Activated CD4-positive, alpha-beta T cell treated with anti-CD3 and anti-CD28 coated beads, Interleukin-2, amount 10 ng/mL, durations not matched to agents 7 days and 5 days (primary cell): ENCODE data around the gene CCDC154. TPM values are rescaled to one million over a fixed set of nuclear protein-coding genes. Genes with fewer than 3 reads are reported as not detected.

Source experiments
- CTCF ChIA-PET: fragments of 350-600 bp; sonication (Branson Sonifier 250); formaldehyde crosslinking; loops from one replicate; lab custom pipeline; 2021; ENCODE audit warnings: antibody characterized with exemption; lab: Charles Lee
- POLR2A ChIA-PET: fragments of 350-600 bp; sonication (Branson Sonifier 250); formaldehyde crosslinking; loops from one replicate; lab custom pipeline; 2021; ENCODE audit warnings: antibody characterized with exemption; lab: Charles Lee
- DNase-seq: peaks from one replicate; pipeline ENCODE4 v3.0.0-alpha.2; 2020
- H3K27ac Mint-ChIP-seq: one replicate; pipeline ENCODE4 v1.8.0; 2021; ENCODE audit warnings: mild to moderate bottlenecking, moderate library complexity, mixed read lengths
- H3K27me3 Mint-ChIP-seq: one replicate; pipeline ENCODE4 v1.8.0; 2021; ENCODE audit warnings: mixed read lengths
- H3K36me3 Mint-ChIP-seq: one replicate; pipeline ENCODE4 v1.8.0; 2021; ENCODE audit warnings: low read depth, mixed read lengths
- H3K4me1 Mint-ChIP-seq: one replicate; pipeline ENCODE4 v1.8.0; 2021; ENCODE audit warnings: mixed read lengths
- H3K4me3 Mint-ChIP-seq: one replicate; pipeline ENCODE4 v1.8.0; 2021; ENCODE audit warnings: mild to moderate bottlenecking, moderate library complexity, mixed read lengths
- H3K9me3 Mint-ChIP-seq: one replicate; pipeline ENCODE4 v1.8.0; 2021; ENCODE audit warnings: mixed read lengths
- total RNA-seq, 2 experiments: library from RNA; stranded (reverse); gene quantifications; one replicate each; pipeline ENCODE4 v1.2.3, GENCODE V29; 2021

The CCDC154 gene
- total RNA-seq, 2 experiments from 2014 or later: 1.9 to 2.7 TPM

DNA sequence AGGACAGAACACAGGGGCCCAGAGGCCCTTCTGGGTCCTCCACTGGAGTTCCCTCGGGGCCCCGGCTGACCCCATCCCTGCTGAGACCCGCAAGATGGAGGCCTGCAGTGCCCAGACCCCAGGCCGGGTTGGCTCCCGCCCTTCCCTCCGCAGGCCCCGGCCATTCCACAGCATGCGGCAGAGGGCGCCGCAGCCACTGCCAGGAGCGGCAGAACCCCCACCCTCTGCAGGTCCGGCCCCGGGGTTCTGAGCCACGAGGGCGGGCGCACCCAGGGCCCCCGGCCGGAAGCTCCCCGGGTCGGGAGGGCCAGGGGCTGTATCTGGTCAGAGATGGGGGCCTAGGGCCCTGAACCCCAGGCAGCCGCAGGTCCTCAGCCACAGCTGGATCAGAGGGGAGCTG is 15.8 kb downstream of the CCDC154 start:
- Mint-ChIP-seq H3K27ac (no peak overlapping the region), H3K4me3 (no peak overlapping the region), H3K27me3 (no peaks in the 10 kb centered on the region), H3K9me3 (no peaks in the 10 kb centered on the region), H3K36me3 (no peaks in the 10 kb centered on the region), H3K4me1 (no peaks in the 10 kb centered on the region)
- peak; percentile 40 for DNase-seq
- CTCF ChIA-PET: interaction anchor here (0.7 to 2.7 kb wide), 7 partner anchors 9 to 277 kb away, joined by 3 to 10 read pairs (median 3); partner anchors contain the start of gene MAPK8IP3
- POLR2A ChIA-PET: no interaction called here

GRCh38 chr16:1427473-1428461 is 16.6 kb downstream of the CCDC154 start:
- no peak overlapping the region for H3K27ac Mint-ChIP-seq
- H3K36me3 Mint-ChIP-seq: no peaks in the 10 kb centered on the region
- no peaks in the 10 kb centered on the region for H3K4me1 Mint-ChIP-seq
- H3K27me3 Mint-ChIP-seq: no peaks in the 10 kb centered on the region
- H3K9me3 Mint-ChIP-seq: no peaks in the 10 kb centered on the region
- no peak overlapping the region for H3K4me3 Mint-ChIP-seq
- POLR2A ChIA-PET: no interaction called here
- DNase-seq: no peak
- CTCF ChIA-PET: interaction anchor here (1.0 to 2.7 kb wide), 5 partner anchors 10 to 278 kb away, joined by 3 to 10 read pairs (median 3); partner anchors contain the start of gene MAPK8IP3

- no peak for DNase-seq
- CTCF ChIA-PET: interaction anchor here (1.9 to 2.7 kb wide), 2 partner anchors 11 to 279 kb away, joined by 5 to 10 read pairs; partner anchors contain the start of gene MAPK8IP3
- peaks cover 5% of the 10 kb centered on the region for H3K36me3 Mint-ChIP-seq
- no peaks in the 10 kb centered on the region for H3K27me3 Mint-ChIP-seq
- H3K27ac Mint-ChIP-seq: peak overlapping the region; percentile 50
- H3K4me3 Mint-ChIP-seq: no peak overlapping the region
- H3K4me1 Mint-ChIP-seq: peaks cover 5% of the 10 kb centered on the region
- H3K9me3 Mint-ChIP-seq: peaks cover 4% of the 10 kb centered on the region
- POLR2A ChIA-PET: no interaction called here
Measured at GRCh38 chr16:1426734-1427471, 17.5 kb downstream of the CCDC154 start.

DNA sequence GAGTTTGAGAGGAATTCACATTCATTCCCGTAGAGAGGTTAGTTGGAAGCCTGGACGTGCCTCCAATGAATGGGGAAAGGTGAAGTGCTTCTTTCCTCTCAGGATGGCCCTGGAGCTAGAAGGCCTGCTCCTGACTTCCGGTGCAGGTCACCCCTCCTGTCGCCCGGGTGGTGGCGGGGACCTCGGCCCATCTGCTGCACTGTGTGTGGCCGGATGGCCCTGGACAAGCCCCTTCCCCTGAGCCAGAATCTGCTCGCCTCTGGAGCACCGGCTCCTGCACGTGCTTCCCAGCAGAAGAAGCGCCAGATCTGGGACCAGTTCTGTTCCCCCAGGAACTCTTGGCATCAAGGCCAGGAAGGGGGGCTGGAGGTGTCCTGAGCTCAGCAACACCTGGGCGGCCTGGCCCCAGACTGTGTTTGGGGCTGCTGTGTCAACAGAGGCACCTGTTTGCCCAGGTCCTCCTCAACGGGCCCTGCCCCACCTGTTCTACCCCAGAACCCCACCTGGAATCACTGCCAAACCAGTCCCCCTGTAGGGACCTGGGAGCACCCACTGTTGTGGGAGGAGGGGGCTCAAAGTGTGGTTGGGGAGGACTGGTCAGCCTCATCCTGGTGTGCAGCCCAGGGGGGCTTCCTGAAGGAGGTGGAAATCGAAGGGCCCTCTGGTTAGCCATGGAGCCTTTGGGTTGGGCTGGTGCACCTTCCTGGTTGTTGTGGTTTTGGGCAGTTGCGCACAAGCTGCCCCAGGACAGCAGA is 18.6 kb downstream of the CCDC154 start:
- Mint-ChIP-seq H3K4me3 (no peak overlapping the region), H3K36me3 (peaks cover 7% of the 10 kb centered on the region), H3K4me1 (peaks cover 13% of the 10 kb centered on the region), H3K27ac (no peak overlapping the region), H3K27me3 (no peaks in the 10 kb centered on the region), H3K9me3 (peaks cover 4% of the 10 kb centered on the region)
- CTCF ChIA-PET: interaction anchor here (0.9 kb wide), 1 partner anchor 252 kb away, joined by 3 read pairs; the partner anchor contains the start of gene JPT2
- no peak for DNase-seq
- POLR2A ChIA-PET: no interaction called here

GRCh38 chr16:1424028-1424427 is 20.3 kb downstream of the CCDC154 start:
- Mint-ChIP-seq H3K4me1 (peaks cover 24% of the 10 kb centered on the region), H3K9me3 (peaks cover 4% of the 10 kb centered on the region), H3K36me3 (peaks cover 7% of the 10 kb centered on the region), H3K27ac (peak overlapping the region; percentile 36), H3K27me3 (no peaks in the 10 kb centered on the region), H3K4me3 (no peak overlapping the region)
- ChIA-PET POLR2A (no interaction called here), CTCF (interaction anchor here (0.6 to 0.7 kb wide), 2 partner anchors 87 to 895 kb away, joined by 3 read pairs; no protein-coding TSS in a partner anchor)
- no peak for DNase-seq

DNA sequence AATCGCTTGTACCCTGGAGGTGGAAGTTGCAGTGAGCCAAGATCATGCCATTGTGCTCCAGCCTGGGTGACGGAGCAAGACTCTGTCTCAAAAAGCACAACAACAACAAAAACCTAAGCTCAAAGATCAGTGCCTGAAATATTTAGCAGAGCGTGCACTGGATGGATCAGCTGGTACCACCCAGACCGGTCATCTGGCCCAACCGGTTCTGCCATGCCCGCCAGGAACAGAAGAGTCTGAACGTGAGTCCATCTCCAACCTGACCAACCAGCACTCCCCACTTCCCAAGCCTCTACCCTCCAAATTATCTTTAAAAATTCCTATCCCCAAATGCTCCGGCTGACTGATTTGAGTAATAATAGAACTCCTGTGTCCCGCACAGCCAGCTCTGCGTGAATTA is 22.3 kb downstream of the CCDC154 start:
- DNase-seq: no peak
- Mint-ChIP-seq H3K27me3 (no peaks in the 10 kb centered on the region), H3K4me3 (peak overlapping the region; percentile 90), H3K9me3 (peaks cover 4% of the 10 kb centered on the region), H3K27ac (peak overlapping the region; percentile 98), H3K4me1 (peaks cover 34% of the 10 kb centered on the region), H3K36me3 (peaks cover 9% of the 10 kb centered on the region)
- CTCF ChIA-PET: interaction anchor here (0.9 kb wide), 1 partner anchor 284 kb away, joined by 3 read pairs; the partner anchor contains the start of gene MAPK8IP3
- POLR2A ChIA-PET: no interaction called here

- H3K27ac Mint-ChIP-seq: peak overlapping the region; percentile 98
- peak; percentile 18 for DNase-seq
- peaks cover 39% of the 10 kb centered on the region for H3K4me1 Mint-ChIP-seq
- ChIA-PET POLR2A (interaction anchor here (0.6 to 1.0 kb wide), 3 partner anchors 111 to 1168 kb away, joined by 3 to 7 read pairs (median 3); partner anchors contain the start of genes JPT2 and UBE2I), CTCF (interaction anchor here (0.6 to 1.4 kb wide), 6 partner anchors 9 to 528 kb away, joined by 3 to 4 read pairs (median 3); partner anchors contain the start of gene MAPK8IP3)
- peaks cover 4% of the 10 kb centered on the region for H3K9me3 Mint-ChIP-seq
- H3K4me3 Mint-ChIP-seq: peak overlapping the region; percentile 90
- H3K36me3 Mint-ChIP-seq: peaks cover 9% of the 10 kb centered on the region
- H3K27me3 Mint-ChIP-seq: no peaks in the 10 kb centered on the region
Measured at GRCh38 chr16:1420111-1420539, 24.2 kb downstream of the CCDC154 start.

DNA sequence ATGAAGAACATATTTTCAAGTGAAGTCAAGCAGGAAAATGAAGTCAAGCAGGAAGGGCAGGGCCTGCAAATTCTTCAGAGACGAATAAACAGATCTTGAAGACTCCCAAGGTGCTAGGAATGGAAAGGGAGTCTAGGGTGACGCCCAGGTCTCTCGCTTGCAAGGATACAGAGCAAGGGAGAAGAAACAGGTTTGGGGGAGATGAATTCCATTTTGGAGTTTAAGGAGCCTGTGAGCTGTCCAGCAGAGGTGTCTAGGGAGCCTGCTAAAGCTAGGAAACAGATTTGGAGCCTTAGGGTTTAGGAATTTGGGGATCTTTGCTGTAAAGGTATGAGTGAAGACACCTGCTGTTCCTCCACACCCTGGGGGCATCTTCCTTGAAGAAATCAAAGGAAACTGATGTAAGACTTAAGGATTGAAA is 27.8 kb downstream of the CCDC154 start:
- H3K27me3 Mint-ChIP-seq: no peaks in the 10 kb centered on the region
- ChIA-PET CTCF (interaction anchor here (0.8 kb wide), 1 partner anchor 9 kb away, joined by 4 read pairs; no protein-coding TSS in a partner anchor), POLR2A (no interaction called here)
- H3K27ac Mint-ChIP-seq: peak overlapping the region; percentile 68
- H3K4me3 Mint-ChIP-seq: no peak overlapping the region
- H3K4me1 Mint-ChIP-seq: peaks cover 40% of the 10 kb centered on the region
- no peaks in the 10 kb centered on the region for H3K9me3 Mint-ChIP-seq
- no peak for DNase-seq
- H3K36me3 Mint-ChIP-seq: peaks cover 8% of the 10 kb centered on the region

GRCh38 chr16:1414532-1415260 is 29.7 kb downstream of the CCDC154 start, which contains the start of gene UNKL:
Gene UNKL, minus strand, starts transcription at chr16:1414704. Its CDS starts 13 bp downstream, at chr16:1414691.
- peaks cover 7% of the 10 kb centered on the region for H3K36me3 Mint-ChIP-seq
- peaks cover 27% of the 10 kb centered on the region for H3K4me1 Mint-ChIP-seq
- DNase-seq: peak; percentile 87
- peak within 1 kb of the TSS; percentile 92 for H3K27ac Mint-ChIP-seq
- ChIA-PET CTCF (interaction anchor here (1.1 to 1.2 kb wide), 2 partner anchors 27 to 52 kb away, joined by 3 to 4 read pairs; no protein-coding TSS in a partner anchor), POLR2A (no interaction called here)
- no peaks in the 10 kb centered on the region for H3K27me3 Mint-ChIP-seq
- H3K9me3 Mint-ChIP-seq: no peaks in the 10 kb centered on the region
- peak within 1 kb of the TSS; percentile 81 for H3K4me3 Mint-ChIP-seq

DNA sequence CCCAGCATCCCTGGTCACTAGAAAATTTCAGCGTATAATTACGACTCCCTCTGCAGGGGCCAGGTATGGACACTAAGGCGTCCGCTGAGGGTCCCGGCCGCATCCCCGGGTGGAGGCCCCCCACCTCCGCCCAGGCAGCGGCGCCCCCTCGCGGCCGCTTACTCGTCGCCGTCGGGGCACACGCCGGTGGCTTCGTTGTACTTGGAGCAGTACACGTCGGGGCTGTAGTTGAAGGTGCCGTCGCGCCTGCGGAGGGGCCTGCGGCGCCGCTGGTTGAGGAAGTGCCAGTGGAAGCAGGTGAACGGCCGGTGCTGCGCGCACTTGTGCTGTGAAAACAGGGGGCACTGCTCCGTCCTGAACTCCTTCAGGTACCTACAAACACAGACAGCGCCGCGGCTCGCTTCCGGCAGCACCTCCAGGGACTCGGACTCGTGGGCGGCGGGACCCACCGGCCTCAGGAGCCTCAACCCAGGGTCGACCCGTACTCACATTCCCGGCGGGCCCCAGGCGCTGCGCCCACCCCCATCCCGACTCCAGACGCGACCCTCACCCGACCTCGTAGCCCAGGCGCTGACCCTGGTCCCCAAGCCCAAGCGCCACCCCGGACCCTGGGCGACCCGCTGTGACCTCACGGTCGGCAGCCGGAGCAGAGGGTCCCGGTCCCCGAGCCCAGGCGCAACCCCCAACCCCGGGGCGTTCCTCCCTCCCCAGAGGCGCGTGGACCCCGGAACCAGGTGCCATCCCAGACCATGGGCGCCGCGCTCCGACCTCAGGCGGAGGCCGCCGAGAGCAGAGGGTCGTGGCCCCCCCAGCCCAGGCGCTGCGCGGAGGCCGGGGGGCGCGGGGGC is 30.4 kb downstream of the CCDC154 start:
- Mint-ChIP-seq H3K9me3 (no peaks in the 10 kb centered on the region), H3K27ac (peak overlapping the region; percentile 92), H3K4me3 (peak overlapping the region; percentile 81), H3K27me3 (no peaks in the 10 kb centered on the region), H3K4me1 (peaks cover 27% of the 10 kb centered on the region), H3K36me3 (peaks cover 7% of the 10 kb centered on the region)
- CTCF ChIA-PET: interaction anchor here (0.8 kb wide), 1 partner anchor 60 kb away, joined by 3 read pairs; no protein-coding TSS in a partner anchor
- DNase-seq: peak; percentile 67
- POLR2A ChIA-PET: no interaction called here
